GM18505 (cell line): Measurements from ENCODE around the gene BMP7.
"Not testable (repeated sequence)": the region's sequence is repeated elsewhere in the genome, so short reads cannot be mapped to it uniquely, and the experiment has no call there.

Source experiments
- ATAC-seq: cut with Tn5 transposase; IDR thresholded peaks from one replicate; pipeline ENCODE4 v1.9.1; 2021; ENCODE audit not compliant: unreplicated experiment
- POLR2A ChIP-seq: IDR thresholded peaks from 4 replicates; pipeline ENCODE4 v1.6.1; 2011; ENCODE audit warnings: borderline replicate concordance; ENCODE audit not compliant: insufficient read depth, insufficient read length; ENCODE audit errors: extremely low read depth

The BMP7 gene

GRCh38 chr20:57267158-57267821 lies 849 bp upstream of the BMP7 start:
- ATAC-seq = no peak
- no peak for TF ChIP-seq POLR2A

- ATAC-seq = no peak
- no peak for TF ChIP-seq POLR2A
These were observed 497 bp downstream of the BMP7 start for GRCh38 chr20:57265997-57266290.

GRCh38 chr20:57265336-57265996 lies 975 bp downstream of the BMP7 start:
- no peak for ATAC-seq

DNA sequence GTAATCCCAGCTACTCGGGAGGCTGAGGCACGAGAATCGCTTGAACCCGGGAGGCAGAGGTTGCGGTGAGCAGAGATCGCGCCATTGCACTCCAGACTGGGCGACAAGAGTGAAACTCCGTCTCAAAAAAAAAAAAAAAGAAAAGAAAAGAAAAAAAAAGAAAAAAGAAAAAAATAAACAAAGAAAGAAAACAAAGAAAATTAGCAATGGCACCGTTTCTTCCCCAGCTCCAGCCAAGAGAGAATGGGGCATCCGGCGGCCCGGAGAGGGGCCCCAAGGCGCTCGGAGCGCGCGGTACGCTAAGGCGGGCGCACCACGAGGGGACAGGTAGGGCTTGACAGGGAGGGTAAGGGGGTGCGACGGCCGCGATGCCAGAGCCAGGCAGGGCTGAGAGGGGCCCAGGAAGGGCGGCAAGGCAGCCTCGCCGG lies 1.5 kb downstream of the BMP7 start:
- ATAC-seq = not testable (repeated sequence)

More at GRCh38 chr20:57265336-57265996, 975 bp downstream of the BMP7 start:
- TF ChIP-seq POLR2A = no peak

- no peak for TF ChIP-seq POLR2A
These were observed 2.3 kb downstream of the BMP7 start for GRCh38 chr20:57263801-57264792.

GRCh38 chr20:57262784-57263609 lies 3.4 kb downstream of the BMP7 start:
- no peak for ATAC-seq
- no peak for TF ChIP-seq POLR2A

More at GRCh38 chr20:57263801-57264792, 2.3 kb downstream of the BMP7 start:
- ATAC-seq = no peak

DNA sequence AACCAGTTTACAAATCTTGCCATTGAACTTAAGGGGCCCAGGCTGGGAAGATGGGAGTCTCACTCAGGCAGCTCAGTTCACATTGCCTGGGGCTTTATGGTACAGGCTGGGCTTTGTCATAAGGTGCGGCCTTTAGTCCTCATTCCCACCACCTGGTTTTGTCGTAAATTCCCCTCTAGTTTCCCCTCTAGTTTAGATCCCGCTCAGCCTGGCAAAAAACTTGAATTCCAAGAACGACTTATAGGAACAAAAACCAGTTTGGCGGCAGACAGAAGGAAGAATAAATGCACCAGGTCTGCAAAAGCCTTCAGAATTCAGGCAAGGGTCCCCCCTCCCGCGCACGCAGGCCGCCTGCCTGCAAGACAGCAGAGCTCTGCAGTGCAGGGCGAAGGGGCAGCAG lies 4.1 kb downstream of the BMP7 start:
- ATAC-seq = no peak
- TF ChIP-seq POLR2A = no peak

DNA sequence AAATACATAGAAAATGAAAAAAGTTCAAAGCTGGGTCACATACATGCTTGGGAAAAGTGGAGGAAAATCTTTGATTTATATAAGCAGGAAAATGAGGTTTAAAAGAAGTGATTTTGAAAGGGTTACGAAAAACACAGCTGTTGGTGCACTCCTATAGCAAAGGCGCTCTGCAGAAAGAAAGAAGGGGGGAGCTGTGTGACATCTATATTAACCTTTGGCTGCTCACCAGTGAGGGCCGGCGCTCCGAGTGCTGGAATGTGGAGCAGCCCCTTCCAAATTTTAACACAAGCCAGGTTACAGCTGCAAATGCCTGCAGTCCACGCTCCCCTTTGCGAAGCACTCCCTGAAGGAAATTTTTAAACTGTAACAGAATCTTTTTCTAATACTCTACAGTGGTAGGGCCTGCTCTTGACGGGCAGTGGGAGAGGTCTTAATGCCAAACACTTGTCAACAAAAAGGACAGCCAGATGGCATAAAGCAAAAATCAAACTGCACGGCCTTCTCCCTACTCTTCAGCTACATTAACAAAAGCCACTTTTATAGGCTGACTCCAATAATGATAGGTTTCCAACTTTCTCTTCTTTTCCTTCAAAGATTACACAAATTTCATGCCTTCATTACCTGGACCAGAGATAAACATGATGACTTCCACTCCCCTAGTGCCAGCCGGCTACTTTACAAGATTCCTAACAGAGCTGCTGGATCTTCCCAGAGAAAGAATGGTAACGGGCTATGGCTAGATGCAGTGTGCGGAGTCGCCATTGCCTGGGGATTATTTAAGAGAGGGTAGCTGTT lies 4.8 kb downstream of the BMP7 start:
- no peak for ATAC-seq

GRCh38 chr20:57260934-57261333 lies 5.5 kb downstream of the BMP7 start:
- ATAC-seq = no peak
- no peak for TF ChIP-seq POLR2A

More for the DNA sequence above, 4.8 kb downstream of the BMP7 start:
- no peak for TF ChIP-seq POLR2A

- TF ChIP-seq POLR2A = no peak
- no peak for ATAC-seq
These were observed 6.2 kb downstream of the BMP7 start for GRCh38 chr20:57259938-57260921.
